H1 (cell line): ENCODE measurements around the gene PRKCD. TPM values are rescaled to one million over a fixed set of nuclear protein-coding genes. Genes with fewer than 3 reads are reported as not detected.
A peak's percentile ranks its signal among the peaks of the same experiment; 100 is the strongest.

Experiments used
- CTCF ChIA-PET: fragments of 300-600 bp; sonication (Branson Sonifier 250); formaldehyde crosslinking; loops from one replicate; lab custom pipeline; 2021; ENCODE audit not compliant: partially characterized antibody; lab: Charles Lee
- POLR2A ChIA-PET: fragments of 300-600 bp; sonication (Branson Sonifier 250); formaldehyde crosslinking; loops from one replicate; lab custom pipeline; 2021; ENCODE audit warnings: inconsistent platforms; ENCODE audit not compliant: partially characterized antibody; lab: Charles Lee
- DNase-seq, 2 experiments: peaks; one replicate each; pipeline versions ENCODE4 v3.0.0 to v3.0.0-alpha.2; 2010 to 2022; ENCODE audit warnings: low spot score in 2 of 2, low read depth in 1 of 2, mixed read lengths in 1 of 2
- FAIRE-seq: peaks from 2 replicates; lab custom pipeline; 2011; peaks lifted over from hg19 to GRCh38; lab: Jason Lieb, UNC
- H2AFZ ChIP-seq: 2 replicates; pipeline ENCODE4 v1.8.1; 2012; ENCODE audit warnings: low read length, inconsistent platforms
- H2AK5ac ChIP-seq: 2 replicates; pipeline ENCODE4 v1.6.1; 2013; ENCODE audit warnings: low read depth, low read length
- H2BK120ac ChIP-seq: replicated peaks from 2 replicates; pipeline ENCODE3; 2013; ENCODE audit warnings: low read depth, low read length, inconsistent platforms
- H2BK12ac ChIP-seq: 2 replicates; pipeline ENCODE4 v1.6.1; 2013; ENCODE audit warnings: low read depth, low read length
- H2BK15ac ChIP-seq: 2 replicates; pipeline ENCODE4 v1.6.1; 2013; ENCODE audit warnings: low read length
- H2BK20ac ChIP-seq: 2 replicates; pipeline ENCODE4 v1.6.1; 2013; ENCODE audit warnings: low read length
- H2BK5ac ChIP-seq: 2 replicates; pipeline ENCODE4 v1.6.1; 2013; ENCODE audit warnings: low read depth, low read length
- H3K14ac ChIP-seq: 2 replicates; pipeline ENCODE4 v1.6.1; 2013; ENCODE audit warnings: inconsistent platforms; ENCODE audit not compliant: insufficient read length
- H3K18ac ChIP-seq: 2 replicates; pipeline ENCODE4 v1.6.1; 2013; ENCODE audit warnings: low read length; ENCODE audit errors: extremely low read depth
- H3K23ac ChIP-seq: 2 replicates; pipeline ENCODE4 v1.6.1; 2013; ENCODE audit warnings: inconsistent platforms; ENCODE audit not compliant: insufficient read length
- H3K23me2 ChIP-seq: 2 replicates; pipeline ENCODE4 v1.6.1; 2013; ENCODE audit warnings: low read depth, low read length
- H3K27ac ChIP-seq: 2 replicates; pipeline ENCODE4 v1.6.1; 2011; ENCODE audit warnings: low read depth, low read length, inconsistent platforms
- H3K27me3 ChIP-seq, 4 experiments: replicated peaks in 1 of 4; 1 replicate in 1 of 4; 2 replicates in 3 of 4; pipeline versions ENCODE4 v1.6.1 to v1.8.1; 2011 to 2013; ENCODE audit warnings: low read length in 3 of 4, mild to moderate bottlenecking in 3 of 4, inconsistent platforms in 2 of 4, mixed read lengths in 2 of 4, moderate library complexity in 1 of 4; ENCODE audit not compliant: control insufficient read depth in 3 of 4, insufficient read depth in 3 of 4; ENCODE audit errors: extremely low read depth in 1 of 4
- H3K36me3 ChIP-seq, 4 experiments: 2 replicates each; pipeline versions ENCODE4 v1.6.1 to v1.8.1; 2011 to 2013; ENCODE audit warnings: mild to moderate bottlenecking in 4 of 4, low read length in 3 of 4, moderate library complexity in 2 of 4, control low read depth in 1 of 4, inconsistent platforms in 1 of 4; ENCODE audit not compliant: insufficient read depth in 4 of 4, control insufficient read depth in 2 of 4
- H3K4ac ChIP-seq: replicated peaks from 2 replicates; pipeline ENCODE3; 2013; ENCODE audit warnings: low read length, low read depth, mixed read lengths, inconsistent platforms; ENCODE audit not compliant: insufficient read length
- H3K4me1 ChIP-seq, 4 experiments: replicated peaks in 1 of 4; 1 replicate in 1 of 4; 2 replicates in 3 of 4; pipeline versions ENCODE4 v1.6.1 to v1.8.1; 2011 to 2013; ENCODE audit warnings: low read length in 3 of 4, inconsistent platforms in 2 of 4, mixed read lengths in 1 of 4; ENCODE audit not compliant: insufficient read depth in 4 of 4, control insufficient read depth in 3 of 4
- H3K4me2 ChIP-seq, 2 experiments: 2 replicates each; pipeline versions ENCODE4 v1.6.1 to v1.8.1; 2011 to 2013; ENCODE audit warnings: low read depth in 2 of 2, low read length in 2 of 2, control low read depth in 1 of 2, inconsistent platforms in 1 of 2, mild to moderate bottlenecking in 1 of 2; ENCODE audit not compliant: insufficient read depth in 1 of 2
- H3K4me3 ChIP-seq, 4 experiments: fragments of 200-600, 300-600 bp in 1 of 4; sonication (generic), shearing (Covaris generic), sonication (Bioruptor Twin) in 1 of 4; 2 replicates each; pipeline versions ENCODE4 v1.5.1 to v1.8.1; 2011 to 2016; ENCODE audit warnings: low read length in 4 of 4, low read depth in 3 of 4, control low read depth in 2 of 4, inconsistent platforms in 2 of 4, mild to moderate bottlenecking in 2 of 4, mixed read lengths in 1 of 4, moderate library complexity in 1 of 4; ENCODE audit not compliant: insufficient read depth in 2 of 4; ENCODE audit errors: extremely low read depth in 1 of 4
- H3K56ac ChIP-seq: replicated peaks from 2 replicates; pipeline ENCODE3; 2013; ENCODE audit warnings: low read depth, mild to moderate bottlenecking, mixed read lengths, low read length, inconsistent platforms; ENCODE audit not compliant: insufficient read length
- H3K79me1 ChIP-seq: 2 replicates; pipeline ENCODE4 v1.6.1; 2013; ENCODE audit warnings: low read depth, low read length, control low read depth
- H3K79me2 ChIP-seq, 2 experiments: 2 replicates each; pipeline versions ENCODE4 v1.6.1 to v1.8.1; 2012 to 2013; ENCODE audit warnings: low read length in 2 of 2, mild to moderate bottlenecking in 2 of 2, inconsistent platforms in 1 of 2; ENCODE audit not compliant: insufficient read depth in 2 of 2, control insufficient read depth in 1 of 2
- H3K9ac ChIP-seq, 4 experiments: replicated peaks in 1 of 4; 1 replicate in 1 of 4; 2 replicates in 3 of 4; pipeline versions ENCODE4 v1.6.1 to v1.8.1; 2011 to 2013; ENCODE audit warnings: low read depth in 3 of 4, low read length in 3 of 4, control low read depth in 2 of 4, mild to moderate bottlenecking in 2 of 4, moderate library complexity in 2 of 4, inconsistent platforms in 1 of 4; ENCODE audit errors: extremely low read depth in 1 of 4
- H3K9me3 ChIP-seq, 2 experiments: 2 replicates each; pipeline versions ENCODE4 v1.6.1 to v1.8.1; 2012 to 2013; ENCODE audit warnings: mild to moderate bottlenecking in 2 of 2, moderate library complexity in 2 of 2, control low read depth in 1 of 2, inconsistent platforms in 1 of 2, low read depth in 1 of 2, low read length in 1 of 2, mixed read lengths in 1 of 2; ENCODE audit not compliant: insufficient read depth in 2 of 2
- H4K20me1 ChIP-seq, 2 experiments: replicated peaks in 1 of 2; 2 replicates each; pipeline versions ENCODE3 to v1.8.1; 2011 to 2013; ENCODE audit warnings: inconsistent platforms in 2 of 2, low read length in 2 of 2, mild to moderate bottlenecking in 1 of 2; ENCODE audit not compliant: insufficient read depth in 2 of 2, control insufficient read depth in 1 of 2
- H4K5ac ChIP-seq: 2 replicates; pipeline ENCODE4 v1.6.1; 2013; ENCODE audit warnings: low read length, low read depth, mixed read lengths, inconsistent platforms; ENCODE audit not compliant: insufficient read length
- H4K8ac ChIP-seq: 2 replicates; pipeline ENCODE4 v1.8.0; 2013; ENCODE audit warnings: mild to moderate bottlenecking, moderate library complexity, low read length, inconsistent platforms; ENCODE audit not compliant: insufficient read depth; ENCODE audit errors: extremely low read depth
- H4K91ac ChIP-seq: replicated peaks from 2 replicates; pipeline ENCODE3; 2013; ENCODE audit warnings: low read length, mixed read lengths, inconsistent platforms; ENCODE audit not compliant: insufficient read length
- JUN ChIP-seq: IDR thresholded peaks from 2 replicates; pipeline ENCODE4 v1.6.1; 2011; ENCODE audit warnings: low read depth, mild to moderate bottlenecking, improper control_type of control experiment, low read length
- KDM4A ChIP-seq: IDR thresholded peaks from one replicate; pipeline ENCODE4 v1.7.1; 2012; ENCODE audit warnings: low read depth, mild to moderate bottlenecking, moderate library complexity, low read length, inconsistent platforms; ENCODE audit not compliant: severe bottlenecking
- NRF1 ChIP-seq: IDR thresholded peaks from 2 replicates; pipeline ENCODE4 v1.6.1; 2011; ENCODE audit warnings: mild to moderate bottlenecking, low read depth, low read length, improper control_type of control experiment
- RFX5 ChIP-seq: IDR thresholded peaks from 2 replicates; pipeline ENCODE4 v1.6.1; 2011; ENCODE audit warnings: low read depth, low read length, improper control_type of control experiment, borderline replicate concordance
- WGBS, 2 experiments: shearing (Covaris generic) in 1 of 2; methylation state at CpG; one replicate each; pipeline versions ENCODE4 v1.1.6 to v1.1.7; 2013 to 2015; ENCODE audit warnings: low lambda C conversion rate in 2 of 2, mixed read lengths in 2 of 2, inconsistent platforms in 1 of 2, low coverage in 1 of 2, missing lambda C conversion rate in 1 of 2; ENCODE audit not compliant: insufficient replicate concordance in 2 of 2, insufficient coverage in 1 of 2, insufficient read length in 1 of 2; ENCODE audit errors: extremely low coverage in 1 of 2, missing lambda C conversion rate in 1 of 2; 5-methylcytosine and 5-hydroxymethylcytosine counted together
- polyA plus RNA-seq, 7 experiments: library from polyadenylated mRNA; depleted of rRNA in 3 of 7; stranded (reverse) in 5 of 7; unstranded in 2 of 7; fragments of >200 nt in 5 of 7; fragments of 200-250 nt in 2 of 7; gene quantifications; 1 replicate in 5 of 7; 2 replicates in 1 of 7; 4 replicates in 1 of 7; pipeline versions ENCODE4 v1.2.1 to v1.2.3, GENCODE V29; 2011 to 2013; ENCODE audit warnings: missing spikeins in 2 of 7, mixed read lengths in 2 of 7
- total RNA-seq: library from RNA; stranded (reverse); fragmentation: NEBNext Ultra II Directional; extraction: Animal tissue kit (Norgen Biotek cat#: 25700); gene quantifications from 2 replicates; pipeline ENCODE4 v1.2.1, GENCODE V29; 2021

The PRKCD gene
- total and polyA plus RNA-seq, 2 of the 8 experiments (the other 6 are each of a cell fraction or from before 2014, with no cell fraction given), result 22.6 to 23.9 TPM

GRCh38 chr3:53169832-53170324 is 8.9 kb downstream of the PRKCD start:
- H4K8ac ChIP-seq, result peak overlapping the region; percentile 60; the same call in 1 of the 2 replicates
- no peak overlapping the region for H4K5ac ChIP-seq
- H3K23ac ChIP-seq, result no peak overlapping the region
- 91% methylated on average over 9 of the region's 9 CpGs; no CpG with 5 or more reads in 1 of the 2 experiments for WGBS, 2 experiments
- no peak overlapping the region for H3K9ac ChIP-seq
- H2BK120ac ChIP-seq, result no peak overlapping the region
- H2AFZ ChIP-seq, result no peak overlapping the region
- no peaks in the 10 kb centered on the region; a peak in 1 of 4 replicates for H3K79me2 ChIP-seq
- no peak overlapping the region for H3K4ac ChIP-seq
- no peaks in the 10 kb centered on the region for H3K36me3 ChIP-seq
- H3K56ac ChIP-seq, result no peak overlapping the region
- H3K27me3 ChIP-seq, result no peaks in the 10 kb centered on the region
- no peak overlapping the region for H2BK15ac ChIP-seq
- H3K23me2 ChIP-seq, result no peaks in the 10 kb centered on the region; the same call in 1 of the 2 replicates
- peaks cover 3 to 50% (median 34%) of the 10 kb centered on the region in 4 experiments for H3K4me1 ChIP-seq
- peaks cover 11% of the 10 kb centered on the region for H3K79me1 ChIP-seq
- no peak overlapping the region for H3K14ac ChIP-seq
- FAIRE-seq (no peak), DNase-seq (no peak)
- no peak overlapping the region for H3K4me2 ChIP-seq
- H4K20me1 ChIP-seq, result peaks cover 4 to 15% of the 10 kb centered on the region in 2 experiments
- ChIA-PET CTCF (interaction anchor here (0.7 to 5.9 kb wide), 14 partner anchors 10 to 376 kb away, joined by 3 to 50 read pairs (median 4); partner anchors contain the start of gene RFT1), POLR2A (interaction anchor here (0.7 to 7.9 kb wide), 11 partner anchors 9 to 49 kb away, joined by 3 to 56 read pairs (median 3); partner anchors contain the start of gene PRKCD)
- peak overlapping the region; percentile 87; the same call in 1 of the 2 replicates for H3K18ac ChIP-seq
- no peak for TF ChIP-seq RFX5
- TF ChIP-seq JUN, result no peak
- no peak for TF ChIP-seq KDM4A
- no peak for TF ChIP-seq NRF1
- H2BK5ac ChIP-seq, result no peak overlapping the region
- peak overlapping the region; percentile 72; the same call in 1 of the 2 replicates for H2BK20ac ChIP-seq
- 0 out of 2 replicates have a peak overlapping the region, but pooled peaks have one; percentile 72 for H2BK12ac ChIP-seq
- H4K91ac ChIP-seq, result no peak overlapping the region
- peak overlapping the region; percentile 70; the same call in 1 of the 2 replicates for H2AK5ac ChIP-seq
- H3K27ac ChIP-seq, result no peak overlapping the region
- H3K9me3 ChIP-seq, result no peaks in the 10 kb centered on the region
- no peak overlapping the region for H3K4me3 ChIP-seq
